Astrocyte (in vitro differentiated cells and primary cell): ENCODE results near the gene POT1.

Experiments used
- EZH2 ChIP-seq: IDR thresholded peaks from 2 replicates; pipeline ENCODE4 v1.6.1; 2012; ENCODE audit warnings: mild to moderate bottlenecking, low read length, inconsistent platforms; ENCODE audit not compliant: insufficient read depth
- TF ChIP-seq, protein P1 (sequence below): IDR thresholded peaks from 2 replicates; pipeline ENCODE4 v1.5.1; 2011; ENCODE audit warnings: low read depth, mild to moderate bottlenecking, inconsistent platforms, low read length, moderate library complexity; ENCODE audit not compliant: insufficient read depth

DNA sequence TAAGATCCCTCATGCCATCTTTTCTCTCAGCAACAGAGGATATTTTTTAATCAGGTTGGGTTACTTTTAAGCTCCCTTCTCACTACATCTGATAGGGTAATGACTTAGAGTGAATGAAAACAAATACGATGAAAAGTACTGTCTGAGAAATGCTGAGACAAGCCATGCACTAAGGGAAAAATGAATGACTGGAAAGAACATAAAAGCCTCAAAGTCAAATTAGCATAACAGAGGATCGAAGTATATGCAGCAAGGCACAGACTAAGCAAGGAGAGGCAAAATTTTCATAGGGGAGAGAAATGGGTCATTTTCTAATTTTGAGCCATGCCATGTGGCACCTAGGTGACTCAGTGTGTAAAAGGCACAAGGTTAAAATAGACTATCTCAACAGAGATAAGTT is 8.5 kb upstream of the POT1 start:
- TF ChIP-seq, protein P1, sequence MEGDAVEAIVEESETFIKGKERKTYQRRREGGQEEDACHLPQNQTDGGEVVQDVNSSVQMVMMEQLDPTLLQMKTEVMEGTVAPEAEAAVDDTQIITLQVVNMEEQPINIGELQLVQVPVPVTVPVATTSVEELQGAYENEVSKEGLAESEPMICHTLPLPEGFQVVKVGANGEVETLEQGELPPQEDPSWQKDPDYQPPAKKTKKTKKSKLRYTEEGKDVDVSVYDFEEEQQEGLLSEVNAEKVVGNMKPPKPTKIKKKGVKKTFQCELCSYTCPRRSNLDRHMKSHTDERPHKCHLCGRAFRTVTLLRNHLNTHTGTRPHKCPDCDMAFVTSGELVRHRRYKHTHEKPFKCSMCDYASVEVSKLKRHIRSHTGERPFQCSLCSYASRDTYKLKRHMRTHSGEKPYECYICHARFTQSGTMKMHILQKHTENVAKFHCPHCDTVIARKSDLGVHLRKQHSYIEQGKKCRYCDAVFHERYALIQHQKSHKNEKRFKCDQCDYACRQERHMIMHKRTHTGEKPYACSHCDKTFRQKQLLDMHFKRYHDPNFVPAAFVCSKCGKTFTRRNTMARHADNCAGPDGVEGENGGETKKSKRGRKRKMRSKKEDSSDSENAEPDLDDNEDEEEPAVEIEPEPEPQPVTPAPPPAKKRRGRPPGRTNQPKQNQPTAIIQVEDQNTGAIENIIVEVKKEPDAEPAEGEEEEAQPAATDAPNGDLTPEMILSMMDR = no peak
- no peak for TF ChIP-seq EZH2
